Astrocyte (in vitro differentiated cells and primary cell): Measurements from ENCODE around the gene NEB.

Source experiments
- CTCF ChIP-seq: IDR thresholded peaks from 2 replicates; pipeline ENCODE4 v1.5.1; 2011; ENCODE audit warnings: low read depth, mild to moderate bottlenecking, inconsistent platforms, low read length, moderate library complexity; ENCODE audit not compliant: insufficient read depth
- EZH2 ChIP-seq: IDR thresholded peaks from 2 replicates; pipeline ENCODE4 v1.6.1; 2012; ENCODE audit warnings: mild to moderate bottlenecking, low read length, inconsistent platforms; ENCODE audit not compliant: insufficient read depth

GRCh38 chr2:151761193-151761592 is 26.9 kb upstream of the NEB start:
- TF ChIP-seq EZH2 (no peak), CTCF (no peak)
